A549 (cell line): ENCODE results near the gene INPP5A.

Experiments used
- TF ChIP-seq, protein P1 (sequence below): fragments of >200 bp; sonication (Bioruptor Twin); formaldehyde crosslinking; IDR thresholded peaks from 3 replicates; pipeline ENCODE4 v1.5.1; 2016
- TF ChIP-seq, protein P2 (sequence below): IDR thresholded peaks from 2 replicates; pipeline ENCODE4 v1.6.1; 2012

DNA sequence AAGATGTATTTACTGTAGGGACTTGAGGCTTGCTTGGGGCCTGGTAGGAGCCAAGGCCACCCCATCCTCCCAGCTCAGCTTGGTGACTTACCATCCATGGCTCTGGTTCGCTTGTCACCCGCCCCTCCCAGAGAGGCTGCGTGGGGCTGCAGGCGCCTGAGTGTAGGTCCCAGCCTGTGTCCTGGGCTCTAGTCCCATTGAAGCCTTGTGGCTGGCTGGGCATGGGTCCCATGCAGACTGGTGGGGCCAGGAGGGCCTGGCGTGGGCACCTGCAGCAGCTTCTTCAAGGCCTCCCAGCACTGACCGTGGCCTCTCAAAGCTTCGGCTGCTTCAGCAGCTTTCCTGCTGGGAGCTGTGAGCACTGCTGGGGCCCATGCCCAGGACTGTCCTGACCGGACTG, 118.1 kb downstream of the INPP5A start:
- TF ChIP-seq, protein P1, sequence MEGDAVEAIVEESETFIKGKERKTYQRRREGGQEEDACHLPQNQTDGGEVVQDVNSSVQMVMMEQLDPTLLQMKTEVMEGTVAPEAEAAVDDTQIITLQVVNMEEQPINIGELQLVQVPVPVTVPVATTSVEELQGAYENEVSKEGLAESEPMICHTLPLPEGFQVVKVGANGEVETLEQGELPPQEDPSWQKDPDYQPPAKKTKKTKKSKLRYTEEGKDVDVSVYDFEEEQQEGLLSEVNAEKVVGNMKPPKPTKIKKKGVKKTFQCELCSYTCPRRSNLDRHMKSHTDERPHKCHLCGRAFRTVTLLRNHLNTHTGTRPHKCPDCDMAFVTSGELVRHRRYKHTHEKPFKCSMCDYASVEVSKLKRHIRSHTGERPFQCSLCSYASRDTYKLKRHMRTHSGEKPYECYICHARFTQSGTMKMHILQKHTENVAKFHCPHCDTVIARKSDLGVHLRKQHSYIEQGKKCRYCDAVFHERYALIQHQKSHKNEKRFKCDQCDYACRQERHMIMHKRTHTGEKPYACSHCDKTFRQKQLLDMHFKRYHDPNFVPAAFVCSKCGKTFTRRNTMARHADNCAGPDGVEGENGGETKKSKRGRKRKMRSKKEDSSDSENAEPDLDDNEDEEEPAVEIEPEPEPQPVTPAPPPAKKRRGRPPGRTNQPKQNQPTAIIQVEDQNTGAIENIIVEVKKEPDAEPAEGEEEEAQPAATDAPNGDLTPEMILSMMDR = no peak
- TF ChIP-seq, protein P2, sequence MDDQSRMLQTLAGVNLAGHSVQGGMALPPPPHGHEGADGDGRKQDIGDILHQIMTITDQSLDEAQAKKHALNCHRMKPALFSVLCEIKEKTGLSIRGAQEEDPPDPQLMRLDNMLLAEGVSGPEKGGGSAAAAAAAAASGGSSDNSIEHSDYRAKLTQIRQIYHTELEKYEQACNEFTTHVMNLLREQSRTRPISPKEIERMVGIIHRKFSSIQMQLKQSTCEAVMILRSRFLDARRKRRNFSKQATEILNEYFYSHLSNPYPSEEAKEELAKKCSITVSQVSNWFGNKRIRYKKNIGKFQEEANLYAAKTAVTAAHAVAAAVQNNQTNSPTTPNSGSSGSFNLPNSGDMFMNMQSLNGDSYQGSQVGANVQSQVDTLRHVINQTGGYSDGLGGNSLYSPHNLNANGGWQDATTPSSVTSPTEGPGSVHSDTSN = no peak
